Astrocyte (in vitro differentiated cells and primary cell): ENCODE data around the gene KANSL3. TPM values are rescaled to one million over a fixed set of nuclear protein-coding genes. Genes with fewer than 3 reads are reported as not detected.
"Not testable (repeated sequence)": the region's sequence is repeated elsewhere in the genome, so short reads cannot be mapped to it uniquely, and the experiment has no call there.

Experiments
- DNase-seq: peaks from one replicate; pipeline ENCODE4 v3.0.0-alpha.2; 2010; ENCODE audit warnings: low read depth
- FAIRE-seq: peaks from 2 replicates; lab custom pipeline; 2011; peaks lifted over from hg19 to GRCh38; lab: Jason Lieb, UNC
- H2AFZ ChIP-seq: 2 replicates; pipeline ENCODE4 v1.6.0; 2012; ENCODE audit warnings: low read depth, low read length, inconsistent platforms
- H3K27ac ChIP-seq: 2 replicates; pipeline ENCODE4 v1.5.1; 2011; ENCODE audit warnings: low read depth, low read length, inconsistent platforms
- H3K27me3 ChIP-seq: 2 replicates; pipeline ENCODE4 v1.6.0; 2011; ENCODE audit warnings: low read length, inconsistent platforms; ENCODE audit not compliant: insufficient read depth
- H3K36me3 ChIP-seq: 2 replicates; pipeline ENCODE4 v1.5.1; 2011; ENCODE audit warnings: low read length, inconsistent platforms; ENCODE audit not compliant: insufficient read depth
- H3K4me1 ChIP-seq: 2 replicates; pipeline ENCODE4 v1.5.1; 2011; ENCODE audit warnings: low read length, inconsistent platforms; ENCODE audit not compliant: insufficient read depth
- H3K4me2 ChIP-seq: 2 replicates; pipeline ENCODE4 v1.6.0; 2012; ENCODE audit warnings: low read length, inconsistent platforms
- H3K4me3 ChIP-seq: 2 replicates; pipeline ENCODE4 v1.5.1; 2011; ENCODE audit warnings: low read depth, mild to moderate bottlenecking, low read length, inconsistent platforms; ENCODE audit not compliant: insufficient read depth
- H3K79me2 ChIP-seq: 2 replicates; pipeline ENCODE4 v1.6.0; 2012; ENCODE audit warnings: mild to moderate bottlenecking, low read length, inconsistent platforms; ENCODE audit not compliant: insufficient read depth
- H3K9ac ChIP-seq: 2 replicates; pipeline ENCODE4 v1.6.0; 2012; ENCODE audit warnings: mild to moderate bottlenecking, low read length, inconsistent platforms
- H3K9me3 ChIP-seq: 2 replicates; pipeline ENCODE4 v1.5.1; 2012; ENCODE audit warnings: low read depth, mild to moderate bottlenecking, low read length, inconsistent platforms; ENCODE audit not compliant: insufficient read depth
- H4K20me1 ChIP-seq: 2 replicates; pipeline ENCODE4 v1.6.0; 2012; ENCODE audit warnings: low read length, inconsistent platforms; ENCODE audit not compliant: insufficient read depth
- H3K27ac Mint-ChIP-seq: one replicate; pipeline ENCODE4 v1.8.0; 2021; ENCODE audit warnings: mild to moderate bottlenecking, mixed read lengths; ENCODE audit not compliant: unreplicated experiment
- H3K27me3 Mint-ChIP-seq: one replicate; pipeline ENCODE4 v1.8.0; 2021; ENCODE audit warnings: low read depth, mixed read lengths; ENCODE audit not compliant: unreplicated experiment
- H3K36me3 Mint-ChIP-seq: one replicate; pipeline ENCODE4 v1.8.0; 2021; ENCODE audit warnings: low read depth, mixed read lengths; ENCODE audit not compliant: unreplicated experiment
- H3K4me1 Mint-ChIP-seq: one replicate; pipeline ENCODE4 v1.8.0; 2021; ENCODE audit warnings: low read depth, mixed read lengths; ENCODE audit not compliant: unreplicated experiment
- H3K4me3 Mint-ChIP-seq: one replicate; pipeline ENCODE4 v1.8.0; 2021; ENCODE audit warnings: mild to moderate bottlenecking, moderate library complexity, mixed read lengths; ENCODE audit not compliant: unreplicated experiment
- H3K9me3 Mint-ChIP-seq: one replicate; pipeline ENCODE4 v1.8.0; 2021; ENCODE audit warnings: mild to moderate bottlenecking, mixed read lengths; ENCODE audit not compliant: unreplicated experiment
- EZH2 ChIP-seq: IDR thresholded peaks from 2 replicates; pipeline ENCODE4 v1.6.1; 2012; ENCODE audit warnings: mild to moderate bottlenecking, low read length, inconsistent platforms; ENCODE audit not compliant: insufficient read depth
- total RNA-seq: library from RNA; stranded (reverse); gene quantifications from 2 replicates; pipeline ENCODE4 v1.2.1, GENCODE V29; 2021
- TF ChIP-seq, protein P1 (sequence below): IDR thresholded peaks from 2 replicates; pipeline ENCODE4 v1.5.1; 2011; ENCODE audit warnings: low read depth, mild to moderate bottlenecking, inconsistent platforms, low read length, moderate library complexity; ENCODE audit not compliant: insufficient read depth

The KANSL3 gene
- total RNA-seq, 1 donor from 2014 or later = 26.7 TPM

DNA sequence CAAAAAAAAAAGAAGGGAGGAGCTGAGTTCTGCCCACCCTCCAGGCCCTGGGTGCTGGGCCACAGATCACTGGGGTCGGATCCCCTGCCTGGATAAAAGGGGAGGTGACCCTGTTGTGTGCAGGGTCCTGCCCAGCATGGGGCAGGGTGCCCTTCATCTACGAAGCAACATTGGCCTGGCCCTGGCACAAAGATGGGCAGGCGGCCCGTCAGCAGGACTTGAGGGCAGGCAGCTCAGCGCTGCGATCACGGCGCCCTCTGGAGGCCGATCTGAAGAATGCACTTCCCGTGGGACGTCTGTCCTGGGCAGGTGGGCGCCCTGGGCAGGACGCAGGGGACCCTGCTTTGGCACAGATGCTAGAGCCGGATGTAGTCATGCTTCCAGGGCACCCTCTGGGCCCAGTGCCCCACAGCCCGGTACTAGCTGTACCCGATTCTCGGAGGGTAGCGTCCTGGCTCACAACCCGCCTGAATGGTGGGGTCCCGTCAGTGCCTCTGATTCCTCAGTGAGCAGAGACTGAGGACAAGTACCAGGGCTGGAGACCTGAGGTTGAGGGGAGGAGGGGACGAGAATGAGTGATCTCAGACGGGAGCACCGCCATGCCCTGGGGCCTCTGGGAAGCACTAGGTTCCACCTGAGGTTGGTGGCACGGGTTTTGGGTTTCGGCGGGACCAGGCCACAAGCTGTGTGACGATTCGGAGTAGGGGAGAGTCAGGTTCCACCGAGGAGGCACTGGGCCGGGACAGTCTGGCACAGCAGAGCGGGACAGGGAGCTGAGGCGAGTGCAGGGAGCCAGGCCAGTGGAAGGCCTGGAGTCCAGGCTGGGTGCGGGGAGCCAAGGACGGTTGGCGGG lies 83.6 kb downstream of the KANSL3 start:
- Histone ChIP-seq H3K79me2 (no peaks in the 10 kb centered on the region), H3K4me3 (no peak overlapping the region), H3K27me3 (no peaks in the 10 kb centered on the region), H4K20me1 (no peaks in the 10 kb centered on the region), H3K36me3 (no peaks in the 10 kb centered on the region), H2AFZ (no peak overlapping the region), H3K9me3 (no peaks in the 10 kb centered on the region), H3K27ac (no peak overlapping the region), H3K4me1 (peaks cover 11% of the 10 kb centered on the region), H3K9ac (no peak overlapping the region), H3K4me2 (peak overlapping the region; percentile 7)
- Mint-ChIP-seq H3K27me3 (peaks cover 2% of the 10 kb centered on the region), H3K4me3 (no peak overlapping the region), H3K27ac (no peak overlapping the region), H3K4me1 (peaks cover 11% of the 10 kb centered on the region), H3K36me3 (peaks cover 13% of the 10 kb centered on the region), H3K9me3 (peaks cover 14% of the 10 kb centered on the region)
- DNase-seq (no peak), FAIRE-seq (no peak)
- TF ChIP-seq EZH2 = no peak
- TF ChIP-seq, protein P1, sequence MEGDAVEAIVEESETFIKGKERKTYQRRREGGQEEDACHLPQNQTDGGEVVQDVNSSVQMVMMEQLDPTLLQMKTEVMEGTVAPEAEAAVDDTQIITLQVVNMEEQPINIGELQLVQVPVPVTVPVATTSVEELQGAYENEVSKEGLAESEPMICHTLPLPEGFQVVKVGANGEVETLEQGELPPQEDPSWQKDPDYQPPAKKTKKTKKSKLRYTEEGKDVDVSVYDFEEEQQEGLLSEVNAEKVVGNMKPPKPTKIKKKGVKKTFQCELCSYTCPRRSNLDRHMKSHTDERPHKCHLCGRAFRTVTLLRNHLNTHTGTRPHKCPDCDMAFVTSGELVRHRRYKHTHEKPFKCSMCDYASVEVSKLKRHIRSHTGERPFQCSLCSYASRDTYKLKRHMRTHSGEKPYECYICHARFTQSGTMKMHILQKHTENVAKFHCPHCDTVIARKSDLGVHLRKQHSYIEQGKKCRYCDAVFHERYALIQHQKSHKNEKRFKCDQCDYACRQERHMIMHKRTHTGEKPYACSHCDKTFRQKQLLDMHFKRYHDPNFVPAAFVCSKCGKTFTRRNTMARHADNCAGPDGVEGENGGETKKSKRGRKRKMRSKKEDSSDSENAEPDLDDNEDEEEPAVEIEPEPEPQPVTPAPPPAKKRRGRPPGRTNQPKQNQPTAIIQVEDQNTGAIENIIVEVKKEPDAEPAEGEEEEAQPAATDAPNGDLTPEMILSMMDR = peak; percentile 63

DNA sequence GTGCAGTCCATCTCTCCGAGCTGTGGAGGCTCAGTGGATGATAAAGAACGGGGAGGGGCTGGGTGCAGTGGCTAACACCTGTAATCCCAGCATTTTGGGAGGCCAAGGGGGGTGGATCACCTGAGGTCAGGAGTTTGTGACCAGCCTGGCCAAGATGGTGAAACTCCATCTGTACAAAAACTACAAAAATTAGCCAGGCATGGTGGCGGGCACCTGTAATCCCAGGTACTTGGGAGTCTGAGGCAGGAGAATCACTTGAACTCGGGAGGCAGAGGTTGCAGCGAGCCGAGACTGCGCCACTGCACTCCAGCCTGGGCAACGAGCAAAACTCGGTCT lies 84.2 kb downstream of the KANSL3 start:
- not testable (repeated sequence) for H3K79me2 ChIP-seq, H3K27ac ChIP-seq, H3K27me3 ChIP-seq, H3K9me3 ChIP-seq, H3K4me3 Mint-ChIP-seq, H3K36me3 ChIP-seq, H3K27me3 Mint-ChIP-seq, H3K4me3 ChIP-seq, FAIRE-seq, H3K36me3 Mint-ChIP-seq, H2AFZ ChIP-seq, H3K9ac ChIP-seq, H4K20me1 ChIP-seq, DNase-seq, H3K27ac Mint-ChIP-seq
- H3K4me1 Mint-ChIP-seq = peaks cover 11% of the 10 kb centered on the region
- H3K9me3 Mint-ChIP-seq = peaks cover 12% of the 10 kb centered on the region
- peaks cover 11% of the 10 kb centered on the region for H3K4me1 ChIP-seq
- H3K4me2 ChIP-seq = peak overlapping the region; percentile 7

DNA sequence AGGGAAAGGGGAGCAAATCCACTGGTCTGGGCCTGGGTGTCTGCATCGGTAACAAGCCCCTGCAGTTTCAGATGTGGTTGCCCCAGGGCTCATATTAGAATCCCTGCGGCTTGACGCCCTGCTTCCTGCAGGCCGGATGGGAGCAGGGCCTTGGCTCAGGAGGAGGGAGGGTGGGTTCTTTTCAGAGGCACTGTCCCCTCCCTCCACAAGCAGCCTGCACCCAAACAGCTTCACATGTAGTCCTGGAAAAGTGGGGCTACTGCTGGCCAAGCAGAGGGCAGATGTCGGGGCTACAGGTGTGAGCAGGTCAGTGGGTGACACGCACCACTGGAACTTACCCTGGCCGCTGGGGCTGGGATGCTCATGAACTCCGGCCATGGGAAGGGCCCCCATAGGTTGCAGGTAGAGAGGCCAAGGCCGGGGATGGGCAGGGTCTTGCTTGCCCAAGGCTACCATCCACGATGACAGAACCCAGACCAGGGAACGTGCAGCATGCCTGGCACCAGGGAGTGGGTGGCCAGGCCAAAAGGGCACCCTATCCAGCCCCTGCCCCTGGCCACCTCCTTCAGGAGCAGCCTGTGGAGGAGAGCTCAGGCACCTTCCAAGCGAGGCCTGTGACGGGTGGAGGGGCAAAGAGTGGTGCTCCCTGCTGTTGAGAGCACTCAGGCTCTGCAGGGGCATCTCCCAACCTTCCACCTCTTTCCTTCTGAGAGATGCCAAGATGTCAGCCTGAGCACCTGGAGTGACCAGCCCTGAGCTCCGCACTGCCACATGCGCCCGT lies 84.7 kb downstream of the KANSL3 start:
- peaks cover 10% of the 10 kb centered on the region for H4K20me1 ChIP-seq
- no peak overlapping the region for H3K27ac ChIP-seq
- Mint-ChIP-seq H3K27me3 (peaks cover 2% of the 10 kb centered on the region), H3K4me1 (peaks cover 11% of the 10 kb centered on the region), H3K27ac (no peak overlapping the region), H3K4me3 (no peak overlapping the region), H3K36me3 (peaks cover 10% of the 10 kb centered on the region), H3K9me3 (peaks cover 10% of the 10 kb centered on the region)
- no peaks in the 10 kb centered on the region for H3K36me3 ChIP-seq
- no peaks in the 10 kb centered on the region for H3K27me3 ChIP-seq
- no peaks in the 10 kb centered on the region for H3K79me2 ChIP-seq
- H3K9me3 ChIP-seq = no peaks in the 10 kb centered on the region
- no peak overlapping the region for H3K9ac ChIP-seq
- peaks cover 11% of the 10 kb centered on the region for H3K4me1 ChIP-seq
- H2AFZ ChIP-seq = no peak overlapping the region
- no peak for TF ChIP-seq EZH2
- TF ChIP-seq, protein P1 = no peak
- DNase-seq = no peak
- no peak for FAIRE-seq
- H3K4me2 ChIP-seq = no peak overlapping the region
- no peak overlapping the region for H3K4me3 ChIP-seq
